Astrocyte of the cerebellum (primary cell): Measurements from ENCODE around the gene FERMT1.
"Not testable (repeated sequence)": the region's sequence is repeated elsewhere in the genome, so short reads cannot be mapped to it uniquely, and the experiment has no call there.

ENCODE experiments used
- DNase-seq: peaks from one replicate; pipeline ENCODE4 v3.0.0-alpha.2; 2011; ENCODE audit warnings: low read depth
- H3K4me3 ChIP-seq: 2 replicates; pipeline ENCODE4 v1.5.1; 2011; ENCODE audit warnings: mild to moderate bottlenecking, low read depth, low read length, moderate library complexity
- CTCF ChIP-seq: IDR thresholded peaks from 2 replicates; pipeline ENCODE4 v1.5.1; 2012; ENCODE audit warnings: low read length, low read depth, moderate library complexity, mild to moderate bottlenecking; ENCODE audit errors: missing control alignments
- in situ Hi-C: cut with HindIII; loops from 2 replicates; pipeline ENCODE4 v1.10.0; 2017; ENCODE audit warnings: low sequenced_read_pairs

Gene FERMT1

GRCh38 chr20:6055981-6056569, 66.8 kb downstream of the FERMT1 start:
- no peak for TF ChIP-seq CTCF
- H3K4me3 ChIP-seq = no peak overlapping the region
- in situ Hi-C loops = no loop called here
- no peak for DNase-seq

GRCh38 chr20:6055161-6055783, 67.6 kb downstream of the FERMT1 start:
- no peak for TF ChIP-seq CTCF
- in situ Hi-C loops = no loop called here
- DNase-seq = no peak
- H3K4me3 ChIP-seq = no peak overlapping the region

GRCh38 chr20:6054689-6055051, 68.2 kb downstream of the FERMT1 start:
- H3K4me3 ChIP-seq, DNase-seq, in situ Hi-C loops: not testable (repeated sequence)

- no peak for TF ChIP-seq CTCF
- H3K4me3 ChIP-seq = no peak within 1 kb of the TSS
- in situ Hi-C loops = no loop called here
- DNase-seq = no peak
These were observed 68.8 kb downstream of the FERMT1 start, which contains the start of gene LRRN4 for GRCh38 chr20:6053776-6054688. Gene LRRN4 (minus strand): TSS chr20:6054060. CDS start chr20:6052799, 1,261 bp downstream.

GRCh38 chr20:6053064-6053775, 69.6 kb downstream of the FERMT1 start:
- no peak overlapping the region for H3K4me3 ChIP-seq
- in situ Hi-C loops = no loop called here
- no peak for DNase-seq
- no peak for TF ChIP-seq CTCF

GRCh38 chr20:6051505-6051904, 71.3 kb downstream of the FERMT1 start:
- H3K4me3 ChIP-seq = peak overlapping the region; percentile 32
- DNase-seq = peak; percentile 73
- TF ChIP-seq CTCF = no peak
- in situ Hi-C loops = no loop called here
